GM21360 (cell line): Measurements from ENCODE around the gene IER5.

Experiments
- ATAC-seq: cut with Tn5 transposase; IDR thresholded peaks from one replicate; pipeline ENCODE4 v1.9.1; 2021; ENCODE audit warnings: mild to moderate bottlenecking, moderate library complexity; ENCODE audit not compliant: unreplicated experiment

The IER5 gene

DNA sequence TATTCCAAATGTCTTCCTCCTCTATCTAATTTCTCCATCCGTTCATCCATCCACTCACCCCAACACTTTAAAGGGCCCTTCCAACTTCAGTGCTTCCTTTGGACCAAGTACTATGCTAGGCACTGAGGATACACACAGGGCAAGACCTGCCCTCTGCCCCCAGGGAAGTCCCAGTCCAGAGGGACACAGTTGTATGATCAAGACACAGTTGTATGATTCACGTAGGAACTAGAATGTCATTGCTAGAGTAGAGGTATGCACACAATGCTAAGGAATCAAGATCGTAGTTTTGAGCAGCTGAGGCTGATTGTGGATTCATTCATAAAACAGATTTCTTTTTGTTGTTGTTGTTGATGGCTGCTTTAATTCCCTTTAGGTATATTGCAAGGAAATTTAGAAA is 11.6 kb upstream of the IER5 start:
- ATAC-seq, result no peak

- no peak for ATAC-seq
Measured at GRCh38 chr1:181077576-181078242, 10.8 kb upstream of the IER5 start.

- no peak for ATAC-seq
Measured at GRCh38 chr1:181079382-181079781, 9.1 kb upstream of the IER5 start.

DNA sequence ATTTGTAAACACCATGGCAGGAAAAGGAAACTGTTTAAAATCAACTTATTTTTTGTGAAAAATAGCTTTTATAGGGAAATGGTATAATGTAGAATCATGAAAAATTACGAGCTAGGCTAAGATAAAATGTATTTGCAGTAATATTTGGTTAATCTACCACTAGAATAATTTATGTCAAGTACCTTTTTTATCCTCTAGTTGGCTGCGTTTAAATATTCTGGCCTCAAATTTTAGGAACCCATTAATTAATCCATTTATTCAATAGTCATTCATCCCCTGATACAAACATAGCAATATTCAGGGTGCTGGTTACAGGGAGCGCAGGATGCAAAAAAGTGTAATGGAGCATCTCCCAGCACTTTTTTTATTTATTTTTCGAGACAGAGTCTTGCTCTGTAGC is 8.6 kb upstream of the IER5 start:
- ATAC-seq, result no peak

DNA sequence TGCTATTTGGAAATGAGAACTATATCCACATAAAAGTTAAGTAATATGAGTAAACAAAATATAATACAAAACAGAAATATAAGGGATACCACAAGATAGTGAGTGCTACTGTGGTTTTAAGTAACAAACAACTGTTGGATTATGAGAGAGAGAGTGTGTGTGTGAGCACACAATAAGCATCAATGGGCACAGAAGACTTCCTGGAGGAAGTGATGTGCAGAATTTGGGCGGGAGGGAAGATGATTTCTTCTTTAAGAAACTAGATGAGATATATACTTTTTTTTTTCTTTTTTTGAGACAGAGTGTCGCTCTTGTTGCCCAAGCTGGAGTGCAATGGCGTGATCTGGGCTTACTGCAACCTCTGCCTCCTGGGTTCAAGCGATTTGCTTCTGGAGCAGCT is 7.9 kb upstream of the IER5 start:
- ATAC-seq, result no peak

DNA sequence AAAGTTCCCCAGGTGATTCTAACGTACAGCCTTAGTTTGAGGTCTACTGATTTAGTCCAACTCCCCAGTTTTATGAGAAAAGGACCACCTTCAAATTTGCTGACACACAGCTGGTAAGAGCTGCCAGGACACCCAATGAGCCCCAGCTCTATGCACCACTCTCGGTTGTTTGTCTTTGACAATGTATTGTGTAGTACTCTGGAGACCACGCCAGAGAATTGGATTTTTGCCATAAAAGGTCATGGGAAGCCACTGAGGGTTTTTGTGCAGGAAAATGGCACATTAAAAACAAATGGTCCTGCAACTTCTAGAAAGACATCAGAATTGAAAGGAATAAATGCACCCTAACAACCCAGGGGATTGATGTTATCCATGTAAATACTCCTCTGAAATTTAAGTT is 7.1 kb upstream of the IER5 start:
- no peak for ATAC-seq

GRCh38 chr1:181083842-181084605 is 4.5 kb upstream of the IER5 start:
- ATAC-seq, result peak; percentile 31

DNA sequence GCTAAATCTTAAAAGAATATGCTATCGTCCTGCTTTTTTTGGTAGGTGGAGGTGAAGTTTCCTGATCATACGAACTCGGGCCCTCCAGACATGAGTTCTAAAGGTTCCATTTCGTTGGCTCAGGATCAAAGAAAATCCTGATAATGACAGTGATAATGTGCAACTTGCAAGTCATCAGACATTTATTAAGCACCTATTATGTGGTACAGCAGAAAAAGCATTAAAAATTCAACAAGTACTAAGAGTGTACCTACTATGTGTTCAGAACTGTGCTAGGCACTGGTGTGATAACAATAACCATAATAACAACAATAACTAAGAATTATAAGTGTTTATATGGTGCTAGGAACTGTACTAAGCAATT is 3.9 kb upstream of the IER5 start:
- no peak for ATAC-seq

DNA sequence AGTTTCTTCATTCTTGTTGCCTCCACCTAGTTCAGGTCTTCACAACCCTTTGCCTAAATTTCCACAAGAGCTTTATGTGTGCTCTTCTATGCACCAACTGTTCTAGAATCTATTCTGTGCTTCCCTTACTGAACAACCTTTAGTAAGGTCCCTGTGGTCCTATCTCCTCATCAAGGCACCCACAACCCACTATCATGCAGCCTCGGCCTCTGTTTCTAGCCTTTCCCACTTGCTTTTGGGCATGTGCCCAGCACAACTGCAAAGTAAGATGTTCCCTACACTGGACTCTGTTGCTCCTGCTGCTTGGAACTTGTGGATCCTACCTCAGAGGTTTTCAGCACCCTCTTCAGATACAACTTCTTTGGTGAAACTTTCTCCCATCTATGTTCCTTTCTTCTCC is 2.4 kb upstream of the IER5 start:
- ATAC-seq, result no peak

GRCh38 chr1:181086926-181087325 is 1.6 kb upstream of the IER5 start:
- ATAC-seq, result no peak

DNA sequence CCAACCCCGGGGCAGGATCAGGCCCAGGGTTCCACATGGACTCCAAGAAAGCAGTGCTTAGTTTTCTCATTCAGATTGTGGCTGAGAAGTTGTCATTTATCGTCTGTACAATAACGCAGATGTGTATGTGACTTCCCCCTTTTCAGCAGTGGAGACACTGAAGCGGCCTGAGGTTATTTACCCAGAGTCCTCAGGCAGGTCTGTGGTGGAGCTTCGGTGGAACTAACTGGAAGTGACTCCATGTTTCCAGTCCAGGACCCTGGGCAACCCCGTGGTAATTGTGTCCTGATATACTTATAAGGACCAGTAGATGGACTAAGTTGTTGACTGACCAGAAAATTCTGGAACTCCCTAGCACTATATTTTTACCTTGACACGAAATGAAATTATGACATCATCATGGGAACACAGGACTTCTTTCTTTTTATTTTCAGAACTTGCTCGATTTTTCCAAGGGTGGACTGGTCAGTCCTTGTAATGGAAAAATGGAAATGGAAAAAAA is 1.0 kb upstream of the IER5 start:
- no peak for ATAC-seq

GRCh38 chr1:181089017-181089675 is 646 bp downstream of the IER5 start:
- peak; percentile 1 for ATAC-seq

DNA sequence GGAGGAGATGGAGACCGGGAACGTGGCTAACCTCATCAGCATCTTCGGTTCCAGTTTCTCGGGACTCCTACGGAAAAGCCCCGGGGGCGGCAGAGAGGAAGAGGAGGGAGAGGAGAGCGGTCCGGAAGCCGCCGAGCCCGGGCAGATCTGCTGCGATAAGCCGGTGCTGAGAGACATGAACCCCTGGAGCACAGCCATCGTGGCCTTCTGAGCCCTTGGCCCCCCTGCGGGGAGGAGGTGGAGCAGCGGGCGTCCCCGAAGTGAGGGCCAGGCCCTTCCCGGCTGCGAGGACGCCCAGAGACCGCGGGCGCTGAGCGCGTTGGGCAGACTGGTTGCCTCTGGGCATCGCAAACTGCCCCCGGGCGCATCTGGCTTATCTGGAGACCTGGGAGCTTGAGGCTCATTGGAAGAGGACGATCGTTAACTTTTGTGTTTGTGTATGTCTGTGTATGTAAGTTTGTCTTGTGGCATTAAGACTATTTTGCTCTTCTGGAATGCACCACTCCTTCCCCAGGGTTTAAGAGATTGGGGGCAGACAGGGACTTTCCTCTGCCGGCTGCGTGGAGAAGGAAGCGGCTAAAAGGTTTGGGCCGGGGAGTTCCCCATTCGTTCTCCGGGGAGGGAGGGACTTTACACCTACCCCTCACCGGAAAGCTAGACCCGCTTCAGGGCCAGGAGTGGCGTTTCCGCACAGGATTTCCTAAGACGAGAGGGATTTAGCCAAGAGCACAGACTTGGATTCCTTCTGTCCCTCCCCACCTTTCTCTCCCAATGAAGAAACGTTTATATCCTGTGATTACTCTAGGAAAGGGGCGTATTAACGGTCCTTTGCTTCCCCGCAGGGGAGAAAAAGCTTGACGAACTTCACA is 1.4 kb downstream of the IER5 start:
- ATAC-seq, result peak; percentile 38

DNA sequence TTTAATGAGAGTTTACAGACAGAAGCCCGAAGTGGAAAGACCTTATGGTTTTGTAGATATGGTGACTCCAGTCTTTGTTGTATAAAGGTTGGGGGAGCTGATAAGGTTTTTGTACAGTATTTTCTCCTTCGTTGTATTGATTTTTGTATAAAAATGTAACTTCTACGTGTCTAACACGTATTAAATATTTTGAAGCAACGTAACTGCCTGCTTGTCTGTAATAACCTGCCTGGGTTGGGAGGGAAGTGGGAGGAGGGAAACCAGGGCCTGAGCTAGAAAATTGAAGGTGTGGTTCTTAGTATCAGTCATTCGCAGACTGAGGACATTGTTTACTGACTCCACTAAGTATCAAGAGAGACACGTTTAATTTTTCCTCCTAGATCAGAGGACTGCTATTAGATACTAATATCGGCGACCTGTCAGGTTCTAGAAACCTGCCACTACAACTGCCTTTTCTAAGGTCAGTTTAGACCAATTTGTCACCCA is 2.2 kb downstream of the IER5 start:
- no peak for ATAC-seq

DNA sequence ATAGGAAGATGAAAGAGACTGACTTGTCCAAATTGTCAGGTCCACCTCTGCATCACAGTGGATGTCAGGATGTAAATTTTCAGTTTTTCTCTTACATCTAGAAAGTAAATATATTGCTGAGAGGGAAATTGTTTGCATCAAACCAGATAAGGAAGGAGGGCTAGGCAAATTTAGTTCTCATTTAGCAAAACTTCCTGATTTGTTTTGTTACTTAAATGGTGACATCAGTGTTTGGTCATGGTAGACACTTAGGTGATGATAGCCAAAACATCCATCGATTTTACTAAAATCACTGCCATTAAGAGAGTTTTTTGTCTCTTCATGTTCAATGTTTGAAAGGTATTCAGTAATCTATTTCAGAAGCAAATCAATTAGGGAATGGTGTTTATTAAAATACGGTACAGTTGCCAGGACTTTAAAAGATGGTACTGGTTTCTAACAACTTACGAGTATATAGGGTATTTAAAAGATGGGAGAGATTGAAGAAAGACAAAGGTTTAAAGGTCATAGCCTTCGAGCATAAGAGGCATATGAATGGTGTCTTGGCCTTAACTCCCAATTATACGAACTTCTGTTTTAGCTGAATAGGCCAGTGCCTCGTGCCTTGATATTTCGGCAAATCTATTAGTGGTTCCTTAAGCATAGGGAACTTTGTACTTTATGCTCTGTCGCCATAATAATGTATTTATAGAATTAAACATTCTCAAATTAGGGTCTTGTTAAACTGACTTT is 3.0 kb downstream of the IER5 start:
- no peak for ATAC-seq

DNA sequence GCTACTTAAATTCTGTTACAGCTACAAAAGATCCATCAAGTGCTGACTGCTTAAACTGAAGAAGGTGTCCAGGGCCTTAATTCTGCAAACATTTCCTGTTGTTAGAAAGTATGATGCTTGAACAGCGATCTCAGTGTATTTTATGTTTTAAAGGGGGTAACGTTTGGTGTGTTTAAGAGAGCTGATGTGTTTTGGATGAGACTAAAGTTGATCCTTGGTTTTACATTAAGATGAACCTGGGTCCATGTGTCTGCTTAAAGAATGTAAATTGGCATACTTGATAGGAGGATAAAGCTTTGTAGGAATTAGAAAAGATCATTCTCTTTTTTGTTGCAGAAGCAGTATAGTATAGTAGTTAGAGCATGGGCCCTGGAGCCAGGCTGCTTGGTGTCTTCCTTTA is 3.6 kb downstream of the IER5 start:
- ATAC-seq, result no peak

GRCh38 chr1:181092883-181093458 is 4.5 kb downstream of the IER5 start:
- ATAC-seq, result no peak

DNA sequence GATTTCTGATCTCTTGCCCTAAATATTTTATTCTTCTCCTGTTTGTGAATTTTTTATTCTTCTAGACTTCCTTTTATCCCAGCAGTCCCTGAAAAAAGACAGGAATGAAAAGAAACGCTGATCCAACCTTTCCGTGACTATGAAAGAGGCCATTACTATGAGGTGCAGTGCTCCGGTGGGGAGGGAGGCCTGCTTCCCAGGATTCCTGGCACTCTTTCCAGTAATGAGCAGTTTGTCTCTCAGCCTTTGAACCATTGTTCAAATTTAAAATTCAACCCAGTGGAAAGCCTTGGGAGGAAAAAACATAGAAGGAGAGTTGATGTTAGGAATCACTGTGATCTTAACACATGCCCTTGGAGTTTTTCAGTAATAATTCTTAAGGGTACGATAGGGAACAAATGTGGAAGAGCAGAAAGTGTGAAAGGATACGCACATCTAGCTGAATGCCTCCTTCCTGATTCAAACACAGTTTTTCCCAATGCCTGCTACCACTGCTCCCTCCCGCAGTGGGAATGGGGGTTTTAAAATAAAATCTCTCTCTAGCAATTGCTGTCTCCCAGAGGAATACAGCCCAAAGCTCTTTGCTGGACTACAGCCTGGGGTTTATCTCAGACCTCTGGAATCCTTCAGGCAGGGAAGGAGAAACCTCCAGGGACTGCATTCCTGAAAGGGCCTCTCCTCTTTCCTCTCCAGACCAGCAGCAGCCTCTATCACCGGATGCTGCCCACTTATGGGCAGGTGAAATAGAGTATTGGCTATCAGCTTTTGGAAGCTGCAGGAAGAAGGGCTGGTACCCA is 6.1 kb downstream of the IER5 start:
- ATAC-seq, result no peak

DNA sequence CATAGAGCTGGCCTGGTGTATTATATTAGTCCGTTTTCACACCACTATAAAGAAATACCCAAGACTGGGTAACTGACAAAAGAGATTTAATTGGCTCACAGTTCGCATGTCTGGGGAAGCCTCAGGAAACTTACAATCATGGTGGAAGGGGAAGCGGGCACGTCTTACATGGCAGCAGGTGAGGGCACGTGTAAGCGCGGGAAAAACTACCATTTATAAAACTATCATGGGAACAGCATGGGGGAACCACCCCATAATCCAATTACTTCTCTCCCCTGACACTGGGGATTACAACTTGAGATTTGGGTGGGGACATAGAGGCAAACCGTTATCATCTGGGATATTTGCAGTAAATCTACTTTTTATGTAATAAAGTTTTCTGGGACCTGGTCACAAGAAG is 6.8 kb downstream of the IER5 start:
- ATAC-seq, result no peak
